Prostate gland (tissue), 2 donors: ENCODE results near the gene FAM229B. TPM values are rescaled to one million over a fixed set of nuclear protein-coding genes. Genes with fewer than 3 reads are reported as not detected.
A peak's percentile ranks its signal among the peaks of the same experiment; 100 is the strongest.

Experiments used
- DNase-seq: peaks from one replicate; pipeline ENCODE4 v3.0.0-alpha.2; 2019; ENCODE audit warnings: low spot score
- H3K27ac ChIP-seq, 2 donors: fragments of 200-600 bp; sonication (generic); 2 replicates each; pipeline ENCODE4 v1.5.1; 2017 to 2019
- H3K27me3 ChIP-seq: fragments of 200-600 bp; sonication (generic); replicated peaks from 2 replicates; pipeline ENCODE4 v1.5.1; 2019; ENCODE audit not compliant: insufficient read depth
- H3K36me3 ChIP-seq, 2 donors: fragments of 200-600 bp; sonication (generic); 1 replicate in 1 of 2; 2 replicates in 1 of 2; pipeline versions ENCODE4 v1.5.1 to v1.8.1; 2017 to 2019
- H3K4me1 ChIP-seq: fragments of 200-600 bp; sonication (generic); replicated peaks from 2 replicates; pipeline ENCODE4 v1.5.1; 2019
- H3K4me3 ChIP-seq, 2 donors: fragments of 200-600 bp; sonication (generic); 2 replicates each; pipeline ENCODE4 v1.5.1; 2017 to 2019
- H3K9me3 ChIP-seq: fragments of 200-600 bp; sonication (generic); 2 replicates; pipeline ENCODE4 v1.5.1; 2017
- CTCF ChIP-seq, 4 experiments: fragments of 200-600 bp in 2 of 4; fragments of 450-650 bp in 2 of 4; sonication (generic) in 2 of 4; IDR thresholded peaks; 1 replicate in 3 of 4; 2 replicates in 1 of 4; pipeline ENCODE4 v1.5.1; 2016 to 2019; ENCODE audit warnings: antibody characterized with exemption in 4 of 4, mild to moderate bottlenecking in 2 of 4, moderate library complexity in 2 of 4
- POLR2A ChIP-seq: fragments of 450-650 bp; IDR thresholded peaks from one replicate; pipeline ENCODE4 v1.6.1; 2016; ENCODE audit warnings: antibody characterized with exemption, mild to moderate bottlenecking
- POLR2AphosphoS5 ChIP-seq: sonication (generic); formaldehyde crosslinking; IDR thresholded peaks from one replicate; pipeline ENCODE4 v1.6.1; 2017; ENCODE audit warnings: antibody characterized with exemption
- WGBS: methylation state at CpG from one replicate; pipeline ENCODE4 v1.1.5; 2018; 5-methylcytosine and 5-hydroxymethylcytosine counted together
- intact Hi-C: fragments of 100-400 bp; cut with DNase I; formaldehyde crosslinking; loops from one replicate; pipeline ENCODE4 v1.14.2; 2022
- total RNA-seq, 2 donors: library from RNA; depleted of rRNA; stranded (reverse); fragments of >200 nt; gene quantifications; one replicate each; pipeline ENCODE4 v1.1.0, GENCODE V29; 2016

Gene FAM229B
- total RNA-seq, 2 donors from 2014 or later = 13.7 to 32.2 TPM

- intact Hi-C loops = no loop called here
- DNase-seq = no peak
- Histone ChIP-seq H3K27me3 (no peaks in the 10 kb centered on the region), H3K27ac (no peak overlapping the region), H3K4me1 (no peaks in the 10 kb centered on the region), H3K9me3 (no peaks in the 10 kb centered on the region), H3K36me3 (no peaks in the 10 kb centered on the region), H3K4me3 (no peak overlapping the region)
- WGBS = 40% methylated on average over 2 of the region's 2 CpGs
- no peak for TF ChIP-seq POLR2A
- no peak for TF ChIP-seq POLR2AphosphoS5
- TF ChIP-seq CTCF (IDR thresholded peaks at IDR 0.05) = no peak
Observed at GRCh38 chr6:112039431-112039770, 48.0 kb upstream of the FAM229B start.

GRCh38 chr6:112040956-112041355 is 46.4 kb upstream of the FAM229B start:
- H3K9me3 ChIP-seq = no peaks in the 10 kb centered on the region
- 75% methylated on average over 1 of the region's 1 CpG for WGBS
- H3K27ac ChIP-seq = no peak overlapping the region
- H3K4me1 ChIP-seq = no peaks in the 10 kb centered on the region
- no peak for TF ChIP-seq POLR2A
- TF ChIP-seq POLR2AphosphoS5 = no peak
- no peak for TF ChIP-seq CTCF (IDR thresholded peaks at IDR 0.05)
- no peak for DNase-seq
- H3K36me3 ChIP-seq = no peaks in the 10 kb centered on the region
- H3K4me3 ChIP-seq = no peak overlapping the region
- H3K27me3 ChIP-seq = no peaks in the 10 kb centered on the region
- intact Hi-C loops = loop anchor here (5.0 to 10.0 kb wide), 2 partner anchors 44 to 786 kb away; a partner anchor contains a TSS

GRCh38 chr6:112041535-112041934 is 45.9 kb upstream of the FAM229B start:
- intact Hi-C loops = loop anchor here (5.0 to 10.0 kb wide), 2 partner anchors 44 to 787 kb away; a partner anchor contains a TSS
- 67% methylated on average over 3 of the region's 3 CpGs for WGBS
- no peaks in the 10 kb centered on the region for H3K4me1 ChIP-seq
- DNase-seq = no peak
- H3K4me3 ChIP-seq = no peak overlapping the region
- H3K36me3 ChIP-seq = no peaks in the 10 kb centered on the region
- H3K27ac ChIP-seq = no peak overlapping the region
- TF ChIP-seq CTCF (IDR thresholded peaks at IDR 0.05) = no peak
- TF ChIP-seq POLR2AphosphoS5 = no peak
- TF ChIP-seq POLR2A = no peak
- H3K9me3 ChIP-seq = no peaks in the 10 kb centered on the region
- no peaks in the 10 kb centered on the region for H3K27me3 ChIP-seq

- H3K36me3 ChIP-seq = no peaks in the 10 kb centered on the region
- H3K27me3 ChIP-seq = no peaks in the 10 kb centered on the region
- H3K27ac ChIP-seq = peak overlapping the region; percentile 73 to 75
- H3K4me3 ChIP-seq = peak overlapping the region; percentile 40 to 46
- TF ChIP-seq POLR2AphosphoS5 (peak; percentile 47), POLR2A (no peak), CTCF (IDR thresholded peaks at IDR 0.05) (peak; percentile 78 to 94 (median 85))
- H3K4me1 ChIP-seq = no peaks in the 10 kb centered on the region
- peak; percentile 73 for DNase-seq
- intact Hi-C loops = loop anchor here (1.0 to 10.0 kb wide), 3 partner anchors 46 to 789 kb away; a partner anchor contains a TSS
- under 1% methylated on average over 36 of the region's 36 CpGs for WGBS
- no peaks in the 10 kb centered on the region for H3K9me3 ChIP-seq
Observed at GRCh38 chr6:112043032-112044007, 44.1 kb upstream of the FAM229B start.
